PC-9 (cell line): ENCODE measurements around the gene LRRC2. TPM values are rescaled to one million over a fixed set of nuclear protein-coding genes. Genes with fewer than 3 reads are reported as not detected.

ENCODE experiments used
- BruUV-seq: library from RNA; stranded (reverse); fragments of 400-500 nt; replicated peaks from 2 replicates; lab custom pipeline; 2021; lab: Mats Ljungman, UMichigan
- CTCF ChIA-PET: fragments of 300-600 bp; sonication (Branson Sonifier 250); formaldehyde crosslinking; loops from one replicate; lab custom pipeline; 2022; ENCODE audit warnings: antibody characterized with exemption; lab: Charles Lee
- POLR2A ChIA-PET: fragments of 300-600 bp; sonication (Branson Sonifier 250); formaldehyde crosslinking; loops from one replicate; lab custom pipeline; 2022; ENCODE audit warnings: antibody characterized with exemption; ENCODE audit not compliant: unreplicated experiment; lab: Charles Lee
- DNase-seq, 2 experiments: peaks; one replicate each; pipeline versions ENCODE4 v3.0.0 to v3.0.0-alpha.2; 2015 to 2022; ENCODE audit warnings: mixed read lengths in 1 of 2
- H2AFZ ChIP-seq: fragments of 200-600 bp; sonication (generic); 2 replicates; pipeline ENCODE4 v1.8.1; 2017; ENCODE audit warnings: antibody characterized with exemption
- H3F3A ChIP-seq: fragments of 200-600 bp; sonication (generic); 2 replicates; pipeline ENCODE4 v1.8.1; 2017; ENCODE audit warnings: antibody characterized with exemption, mild to moderate bottlenecking, low read depth; ENCODE audit not compliant: insufficient read depth
- H3K27ac ChIP-seq: fragments of 200-600 bp; sonication (generic); 2 replicates; pipeline ENCODE4 v1.6.1; 2016; ENCODE audit warnings: mixed run types
- H3K27me3 ChIP-seq: fragments of 200-600 bp; sonication (generic); 2 replicates; pipeline ENCODE4 v1.6.1; 2016; ENCODE audit warnings: low read depth, mixed run types; ENCODE audit not compliant: insufficient read depth
- H3K36me3 ChIP-seq: fragments of 200-600 bp; sonication (generic); 2 replicates; pipeline ENCODE4 v1.6.1; 2016; ENCODE audit warnings: low read depth, mixed run types
- H3K4me1 ChIP-seq: fragments of 200-600 bp; sonication (generic); replicated peaks from 2 replicates; pipeline ENCODE4 v1.6.1; 2016; ENCODE audit warnings: mixed run types; ENCODE audit not compliant: insufficient read depth
- H3K4me2 ChIP-seq: fragments of 200-600 bp; sonication (generic); 2 replicates; pipeline ENCODE4 v1.6.1; 2017; ENCODE audit warnings: mixed run types
- H3K4me3 ChIP-seq: fragments of 200-600 bp; sonication (generic); 2 replicates; pipeline ENCODE4 v1.6.1; 2016; ENCODE audit warnings: mixed run types
- H3K79me2 ChIP-seq: fragments of 200-600 bp; sonication (generic); 2 replicates; pipeline ENCODE4 v1.6.1; 2017; ENCODE audit warnings: low read depth, mixed run types
- H3K9me2 ChIP-seq: fragments of 200-600 bp; sonication (generic); 2 replicates; pipeline ENCODE4 v1.8.1; 2017; ENCODE audit warnings: mild to moderate bottlenecking; ENCODE audit not compliant: insufficient read depth
- H3K9me3 ChIP-seq: fragments of 200-600 bp; sonication (generic); 2 replicates; pipeline ENCODE4 v1.8.1; 2016; ENCODE audit warnings: low read depth; ENCODE audit not compliant: insufficient read depth
- H4K20me1 ChIP-seq: fragments of 200-600 bp; sonication (generic); 2 replicates; pipeline ENCODE4 v1.8.1; 2017; ENCODE audit not compliant: insufficient read depth
- CTCF ChIP-seq: fragments of 200-600 bp; sonication (generic); conservative IDR thresholded peaks from 2 replicates; pipeline ENCODE4 v1.6.1; 2017; ENCODE audit warnings: mixed run types, antibody characterized with exemption, mild to moderate bottlenecking, moderate library complexity
- EZH2 ChIP-seq: fragments of 200-600 bp; sonication (generic); IDR thresholded peaks from 2 replicates; pipeline ENCODE4 v1.8.0; 2017; ENCODE audit warnings: antibody characterized with exemption, low read depth
- intact Hi-C: fragments of 100-400 bp; cut with micrococcal nuclease; formaldehyde crosslinking; loops from one replicate; pipeline ENCODE4 v1.10.0; 2022; ENCODE audit not compliant: unreplicated experiment
- total RNA-seq: library from RNA; stranded (reverse); gene quantifications from 2 replicates; pipeline ENCODE4 v1.2.3, GENCODE V29; 2021

The LRRC2 gene
- total RNA-seq, 1 experiment from 2014 or later: 0.22 TPM

GRCh38 chr3:46571684-46572083 is 5.6 kb upstream of the LRRC2 start:
- intact Hi-C loops: no loop called here
- Histone ChIP-seq H3K27me3 (no peaks in the 10 kb centered on the region), H4K20me1 (no peaks in the 10 kb centered on the region), H3K4me2 (no peak overlapping the region), H3K4me3 (no peak overlapping the region), H3K27ac (no peak overlapping the region), H3K9me3 (no peaks in the 10 kb centered on the region), H2AFZ (no peak overlapping the region), H3K4me1 (no peaks in the 10 kb centered on the region), H3K36me3 (no peaks in the 10 kb centered on the region), H3K9me2 (no peaks in the 10 kb centered on the region), H3K79me2 (no peaks in the 10 kb centered on the region), H3F3A (no peaks in the 10 kb centered on the region)
- TF ChIP-seq CTCF (no peak), EZH2 (no peak)
- ChIA-PET CTCF (no interaction called here), POLR2A (no interaction called here)
- DNase-seq: no peak
- BruUV-seq: no TSS peak

- intact Hi-C loops: no loop called here
- Histone ChIP-seq H2AFZ (peak overlapping the region; percentile 56; the same call in 1 of the 2 replicates), H3K9me2 (no peaks in the 10 kb centered on the region)
Observed at GRCh38 chr3:46565607-46566039, 479 bp downstream of the LRRC2 start.

GRCh38 chr3:46565077-46565476 is 1.0 kb downstream of the LRRC2 start:
- Histone ChIP-seq H2AFZ (no peak overlapping the region), H4K20me1 (no peaks in the 10 kb centered on the region), H3K79me2 (no peaks in the 10 kb centered on the region), H3F3A (no peaks in the 10 kb centered on the region), H3K9me3 (no peaks in the 10 kb centered on the region), H3K4me2 (no peak overlapping the region), H3K9me2 (no peaks in the 10 kb centered on the region), H3K4me3 (no peak overlapping the region), H3K27ac (no peak overlapping the region), H3K4me1 (no peaks in the 10 kb centered on the region), H3K27me3 (peaks cover 7% of the 10 kb centered on the region; the same call in 1 of the 2 replicates), H3K36me3 (no peaks in the 10 kb centered on the region)
- no peak for DNase-seq
- no peak for TF ChIP-seq CTCF
- TF ChIP-seq EZH2: no peak
- CTCF ChIA-PET: interaction anchor here (0.6 to 0.8 kb wide), 2 partner anchors 76 to 538 kb away, joined by 3 to 4 read pairs; no protein-coding TSS in a partner anchor
- POLR2A ChIA-PET: no interaction called here
- no TSS peak for BruUV-seq
- intact Hi-C loops: no loop called here

More at GRCh38 chr3:46565607-46566039, 479 bp downstream of the LRRC2 start:
- TF ChIP-seq CTCF (no peak), EZH2 (no peak)
- H3K79me2 ChIP-seq: no peaks in the 10 kb centered on the region
- POLR2A ChIA-PET: no interaction called here
- no peaks in the 10 kb centered on the region for H4K20me1 ChIP-seq
- no peaks in the 10 kb centered on the region for H3K4me1 ChIP-seq
- DNase-seq: peak in 1 of 2 experiments; percentile 3
- peak overlapping the region; percentile 39; the same call in 1 of the 2 replicates for H3K4me3 ChIP-seq
- H3K36me3 ChIP-seq: no peaks in the 10 kb centered on the region
- H3K9me3 ChIP-seq: no peaks in the 10 kb centered on the region
- H3K27me3 ChIP-seq: peaks cover 7% of the 10 kb centered on the region; the same call in 1 of the 2 replicates
- no peak overlapping the region for H3K27ac ChIP-seq
- H3F3A ChIP-seq: no peaks in the 10 kb centered on the region
- BruUV-seq: no TSS peak
- H3K4me2 ChIP-seq: peak overlapping the region; percentile 69
- CTCF ChIA-PET: interaction anchor here (0.8 kb wide), 1 partner anchor 77 kb away, joined by 3 read pairs; no protein-coding TSS in a partner anchor
